ENCODE results near the gene OSBPL2. TPM values are rescaled to one million over a fixed set of nuclear protein-coding genes. Genes with fewer than 3 reads are reported as not detected.

Gene OSBPL2
- total and polyA plus RNA-seq, 2 donors (not counting 1 experiment from before 2014, with no cell fraction given), result 28.1 to 74.3 TPM

GRCh38 chr20:62308102-62308822, 69.9 kb downstream of the OSBPL2 start:
- H3K4me3 Mint-ChIP-seq, result no peak overlapping the region
- Histone ChIP-seq H3K27ac (ENCODE audit: low read length in 2 of 2) (no peak overlapping the region), H3K36me3 (replicated peaks in 1 of 2; ENCODE audit: control extremely low read depth in 1 of 2, control insufficient read depth in 1 of 2, extremely low read depth in 1 of 2, insufficient read depth in 2 of 2, low read length in 1 of 2) (peaks cover 0 to 54% of the 10 kb centered on the region in 2 experiments), H3K27me3 (replicated peaks in 1 of 4; ENCODE audit: control extremely low read depth in 1 of 4, control insufficient read depth in 3 of 4, insufficient read depth in 4 of 4, low read length in 3 of 4) (no peaks in the 10 kb centered on the region), H3K4me3 (ENCODE audit: control extremely low read depth in 1 of 5, extremely low read depth in 1 of 5, insufficient read depth in 1 of 5, low read depth in 2 of 5, low read length in 4 of 5) (no peak overlapping the region), H3K4me2 (replicated peaks; ENCODE audit: low read depth, low read length, poor library complexity, severe bottlenecking) (no peak overlapping the region), H3K4me1 (ENCODE audit: control insufficient read depth in 2 of 2, insufficient read depth in 2 of 2, low read length in 2 of 2) (peaks cover 15 to 24% of the 10 kb centered on the region in 2 donors), H2AFZ (ENCODE audit: insufficient read depth, low read depth, low read length, poor library complexity, severe bottlenecking) (no peak overlapping the region), H3K9ac (ENCODE audit: low read length) (no peak overlapping the region), H3K79me2 (ENCODE audit: control insufficient read depth, insufficient read depth, low read length) (peaks cover 30% of the 10 kb centered on the region), H3K9me3 (ENCODE audit: control extremely low read depth in 1 of 3, control insufficient read depth in 2 of 3, insufficient read depth in 1 of 3, low read length in 2 of 3) (no peaks in the 10 kb centered on the region), H4K20me1 (ENCODE audit: control insufficient read depth, insufficient read depth, low read length, poor library complexity, severe bottlenecking) (peaks cover 53% of the 10 kb centered on the region)
- H3K27ac Mint-ChIP-seq, result no peak overlapping the region
- ChIA-PET POLR2A (no interaction called here), CTCF (interaction anchor here (1.0 kb wide), 1 partner anchor 74 kb away, joined by 5 read pairs; no protein-coding TSS in a partner anchor)
- WGBS (ENCODE audit: insufficient coverage), result 98% methylated on average over 25 of the region's 29 CpGs
- intact Hi-C loops (cut with micrococcal nuclease), result loop anchor here (10.0 kb wide), 1 partner anchor 337 kb away; the partner anchor contains the start of gene SLCO4A1
- DNase-seq, result no peak
- H3K27me3 Mint-ChIP-seq, result no peaks in the 10 kb centered on the region
- no peak for ATAC-seq (ENCODE audit: low read depth)
- H3K4me1 Mint-ChIP-seq, result peaks cover 19% of the 10 kb centered on the region
- TF ChIP-seq, protein P1, sequence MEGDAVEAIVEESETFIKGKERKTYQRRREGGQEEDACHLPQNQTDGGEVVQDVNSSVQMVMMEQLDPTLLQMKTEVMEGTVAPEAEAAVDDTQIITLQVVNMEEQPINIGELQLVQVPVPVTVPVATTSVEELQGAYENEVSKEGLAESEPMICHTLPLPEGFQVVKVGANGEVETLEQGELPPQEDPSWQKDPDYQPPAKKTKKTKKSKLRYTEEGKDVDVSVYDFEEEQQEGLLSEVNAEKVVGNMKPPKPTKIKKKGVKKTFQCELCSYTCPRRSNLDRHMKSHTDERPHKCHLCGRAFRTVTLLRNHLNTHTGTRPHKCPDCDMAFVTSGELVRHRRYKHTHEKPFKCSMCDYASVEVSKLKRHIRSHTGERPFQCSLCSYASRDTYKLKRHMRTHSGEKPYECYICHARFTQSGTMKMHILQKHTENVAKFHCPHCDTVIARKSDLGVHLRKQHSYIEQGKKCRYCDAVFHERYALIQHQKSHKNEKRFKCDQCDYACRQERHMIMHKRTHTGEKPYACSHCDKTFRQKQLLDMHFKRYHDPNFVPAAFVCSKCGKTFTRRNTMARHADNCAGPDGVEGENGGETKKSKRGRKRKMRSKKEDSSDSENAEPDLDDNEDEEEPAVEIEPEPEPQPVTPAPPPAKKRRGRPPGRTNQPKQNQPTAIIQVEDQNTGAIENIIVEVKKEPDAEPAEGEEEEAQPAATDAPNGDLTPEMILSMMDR (IDR thresholded peaks at IDR 0.05), result no peak
- no peak for TF ChIP-seq EZH2 (IDR thresholded peaks at IDR 0.05; ENCODE audit: borderline replicate concordance, insufficient read depth, low read depth, low read length, poor library complexity, severe bottlenecking)
- H3K9me3 Mint-ChIP-seq (ENCODE audit: insufficient read depth), result no peaks in the 10 kb centered on the region
